HEK293 (cell line): ENCODE measurements around the gene OLA1.

Experiments
- CTCF ChIA-PET: fragments of 350-600 bp; formaldehyde crosslinking; extraction: SDS; loops from one replicate; lab custom pipeline; 2021; ENCODE audit warnings: antibody characterized with exemption; lab: Yijun Ruan, JAX
- POLR2A ChIA-PET: fragments of 300-600 bp; formaldehyde crosslinking; extraction: SDS; loops from one replicate; lab custom pipeline; 2020; ENCODE audit warnings: antibody characterized with exemption, inconsistent platforms; lab: Yijun Ruan, JAX
- H3K27ac ChIP-seq: fragments of 200-500 bp; sonication (Bioruptor generic); 2 replicates; pipeline ENCODE4 v1.5.1; 2014; ENCODE audit warnings: low read depth, low read length, control low read depth, inconsistent platforms; ENCODE audit errors: extremely low read depth
- H3K36me3 ChIP-seq, 2 experiments: fragments of 200-500 bp in 1 of 2; sonication (Bioruptor generic) in 1 of 2; 1 replicate in 1 of 2; 2 replicates in 1 of 2; pipeline ENCODE4 v1.5.1; 2014 to 2017; ENCODE audit warnings: inconsistent platforms in 2 of 2, low read length in 2 of 2; ENCODE audit not compliant: control insufficient read depth in 2 of 2, insufficient read depth in 1 of 2
- H3K4me1 ChIP-seq: fragments of 200-500 bp; sonication (Bioruptor generic); 2 replicates; pipeline ENCODE4 v1.5.1; 2014; ENCODE audit warnings: mild to moderate bottlenecking, low read length, inconsistent platforms; ENCODE audit not compliant: control insufficient read depth, insufficient read depth
- H3K4me3 ChIP-seq: 2 replicates; pipeline ENCODE4 v1.5.1; 2011; ENCODE audit warnings: low read depth, mild to moderate bottlenecking, control low read depth, low read length, moderate library complexity
- H3K9me3 ChIP-seq: fragments of 200-500 bp; sonication (Bioruptor generic); 2 replicates; pipeline ENCODE4 v1.5.1; 2014; ENCODE audit warnings: low read depth, low read length, inconsistent platforms; ENCODE audit not compliant: control insufficient read depth, insufficient read depth
- GLIS1 ChIP-seq: fragments of 450-650 bp; formaldehyde crosslinking; IDR thresholded peaks from 2 replicates; pipeline ENCODE4 v1.5.1; 2016; ENCODE audit warnings: missing biosample characterization, missing genetic modification characterization
- HIC1 ChIP-seq: fragments of 450-650 bp; formaldehyde crosslinking; IDR thresholded peaks from 2 replicates; pipeline ENCODE4 v1.5.1; 2016; ENCODE audit warnings: missing biosample characterization, missing genetic modification characterization
- HOXA7 ChIP-seq: sonication (generic); formaldehyde crosslinking; IDR thresholded peaks from 2 replicates; pipeline ENCODE4 v1.8.1; 2022; ENCODE audit warnings: missing genetic modification reagents, borderline replicate concordance
- HOXC10 ChIP-seq: sonication (generic); formaldehyde crosslinking; IDR thresholded peaks from 2 replicates; pipeline ENCODE4 v1.8.1; 2023; ENCODE audit warnings: mild to moderate bottlenecking, missing genetic modification reagents
- KLF7 ChIP-seq: fragments of 450-650 bp; formaldehyde crosslinking; IDR thresholded peaks from 2 replicates; pipeline ENCODE4 v1.5.1; 2016; ENCODE audit warnings: missing biosample characterization, missing genetic modification characterization, borderline replicate concordance
- KLF8 ChIP-seq: fragments of 450-650 bp; formaldehyde crosslinking; IDR thresholded peaks from 2 replicates; pipeline ENCODE4 v1.5.1; 2016; ENCODE audit warnings: missing biosample characterization, missing genetic modification characterization
- KLF9 ChIP-seq: fragments of 450-650 bp; formaldehyde crosslinking; IDR thresholded peaks from 2 replicates; pipeline ENCODE4 v1.5.1; 2016; ENCODE audit warnings: missing biosample characterization, missing genetic modification characterization, low read depth
- OVOL3 ChIP-seq: fragments of 450-650 bp; formaldehyde crosslinking; IDR thresholded peaks from 2 replicates; pipeline ENCODE4 v1.5.1; 2016; ENCODE audit warnings: missing biosample characterization, missing genetic modification characterization
- PBX3 ChIP-seq: sonication (generic); formaldehyde crosslinking; IDR thresholded peaks from 2 replicates; pipeline ENCODE4 v1.8.1; 2022; ENCODE audit warnings: mild to moderate bottlenecking, moderate library complexity, missing genetic modification reagents
- PRDM1 ChIP-seq: fragments of 450-650 bp; formaldehyde crosslinking; IDR thresholded peaks from 2 replicates; pipeline ENCODE4; 2016; ENCODE audit warnings: missing biosample characterization, missing genetic modification characterization
- PRDM6 ChIP-seq: fragments of 450-650 bp; formaldehyde crosslinking; IDR thresholded peaks from 2 replicates; pipeline ENCODE4 v1.5.1; 2017; ENCODE audit warnings: missing biosample characterization, missing genetic modification characterization
- SETDB1 ChIP-seq: IDR thresholded peaks from one replicate; pipeline ENCODE4 v1.6.1; 2017; ENCODE audit warnings: mild to moderate bottlenecking, low read length, moderate library complexity, mixed read lengths; ENCODE audit not compliant: insufficient read length
- TCF7L2 ChIP-seq: IDR thresholded peaks from 2 replicates; pipeline ENCODE4 v1.6.1; 2011; ENCODE audit warnings: low read depth, mild to moderate bottlenecking, inconsistent platforms, low read length, moderate library complexity, borderline replicate concordance
- ZFHX2 ChIP-seq: fragments of 450-650 bp; formaldehyde crosslinking; conservative IDR thresholded peaks from 2 replicates; pipeline ENCODE4 v1.5.1; 2016; ENCODE audit warnings: missing biosample characterization, missing genetic modification characterization
- ZFP41 ChIP-seq: fragments of 450-650 bp; formaldehyde crosslinking; IDR thresholded peaks from 2 replicates; pipeline ENCODE4 v1.5.1; 2016; ENCODE audit warnings: missing biosample characterization, missing genetic modification characterization, borderline replicate concordance
- ZNF155 ChIP-seq: fragments of 450-650 bp; formaldehyde crosslinking; IDR thresholded peaks from 2 replicates; pipeline ENCODE4 v1.5.1; 2016; ENCODE audit warnings: missing biosample characterization, missing genetic modification characterization
- ZNF157 ChIP-seq: fragments of 450-650 bp; formaldehyde crosslinking; IDR thresholded peaks from 2 replicates; pipeline ENCODE4 v1.5.1; 2016; ENCODE audit warnings: missing biosample characterization, missing genetic modification characterization
- ZNF184 ChIP-seq: fragments of 450-650 bp; IDR thresholded peaks from 2 replicates; pipeline ENCODE4 v1.5.1; 2018; ENCODE audit warnings: missing biosample characterization, mild to moderate bottlenecking, missing genetic modification characterization
- ZNF292 ChIP-seq: fragments of 450-650 bp; formaldehyde crosslinking; IDR thresholded peaks from 2 replicates; pipeline ENCODE4 v1.5.1; 2016; ENCODE audit warnings: low read depth, missing biosample characterization, missing genetic modification characterization, borderline replicate concordance
- ZNF501 ChIP-seq: fragments of 450-650 bp; formaldehyde crosslinking; IDR thresholded peaks from 2 replicates; pipeline ENCODE4 v1.5.1; 2016; ENCODE audit warnings: missing biosample characterization, missing genetic modification characterization
- ZNF530 ChIP-seq: fragments of 450-650 bp; formaldehyde crosslinking; IDR thresholded peaks from 2 replicates; pipeline ENCODE4 v1.5.1; 2016; ENCODE audit warnings: low read depth, missing biosample characterization, missing genetic modification characterization
- ZNF580 ChIP-seq: fragments of 450-650 bp; formaldehyde crosslinking; IDR thresholded peaks from 2 replicates; pipeline ENCODE4 v1.5.1; 2016; ENCODE audit warnings: missing biosample characterization, missing genetic modification characterization
- ZNF585B ChIP-seq: fragments of 450-650 bp; formaldehyde crosslinking; IDR thresholded peaks from 2 replicates; pipeline ENCODE4 v1.5.1; 2016; ENCODE audit warnings: missing biosample characterization, missing genetic modification characterization
- ZNF660 ChIP-seq: fragments of 450-650 bp; IDR thresholded peaks from 2 replicates; pipeline ENCODE4 v1.5.1; 2018; ENCODE audit warnings: missing biosample characterization, mild to moderate bottlenecking, missing genetic modification characterization
- ZNF747 ChIP-seq: fragments of 450-650 bp; formaldehyde crosslinking; IDR thresholded peaks from 2 replicates; pipeline ENCODE4 v1.5.1; 2016; ENCODE audit warnings: missing biosample characterization, missing genetic modification characterization
- ZSCAN18 ChIP-seq: fragments of 450-650 bp; formaldehyde crosslinking; IDR thresholded peaks from 2 replicates; pipeline ENCODE4 v1.5.1; 2016; ENCODE audit warnings: missing biosample characterization, missing genetic modification characterization

The OLA1 gene

GRCh38 chr2:174046172-174046571 is 202.2 kb downstream of the OLA1 start:
- Histone ChIP-seq H3K9me3 (no peaks in the 10 kb centered on the region), H3K27ac (no peak overlapping the region), H3K4me1 (no peaks in the 10 kb centered on the region), H3K4me3 (no peak overlapping the region), H3K36me3 (no peaks in the 10 kb centered on the region)
- TF ChIP-seq ZNF747 (tag by site-specific recombination) = no peak
- TF ChIP-seq PRDM1 (tag by site-specific recombination) = no peak
- no peak for TF ChIP-seq ZSCAN18 (tag by site-specific recombination)
- TF ChIP-seq ZNF292 = no peak
- TF ChIP-seq ZNF157 = no peak
- no peak for TF ChIP-seq ZNF585B (tag by site-specific recombination)
- TF ChIP-seq OVOL3 (tag by site-specific recombination) = no peak
- TF ChIP-seq GLIS1 (tag by site-specific recombination) = no peak
- TF ChIP-seq ZNF501 (tag by site-specific recombination) = no peak
- TF ChIP-seq ZNF660 (tag by site-specific recombination) = no peak
- TF ChIP-seq HOXA7 (CRISPR knock-in tag) = no peak
- TF ChIP-seq KLF8 (tag by site-specific recombination) = no peak
- CTCF ChIA-PET = interaction anchor here (0.6 kb wide), 1 partner anchor 161 kb away, joined by 3 read pairs; no protein-coding TSS in a partner anchor
- POLR2A ChIA-PET = no interaction called here

GRCh38 chr2:174044556-174044955 is 203.8 kb downstream of the OLA1 start:
- no peaks in the 10 kb centered on the region for H3K9me3 ChIP-seq
- ChIA-PET POLR2A (no interaction called here), CTCF (interaction anchor here (0.8 to 1.5 kb wide), 4 partner anchors 8 to 300 kb away, joined by 3 to 7 read pairs (median 3); no protein-coding TSS in a partner anchor)
- no peaks in the 10 kb centered on the region for H3K4me1 ChIP-seq
- no peaks in the 10 kb centered on the region for H3K36me3 ChIP-seq
- H3K27ac ChIP-seq = no peak overlapping the region
- H3K4me3 ChIP-seq = no peak overlapping the region
- TF ChIP-seq SETDB1 (no peak), ZNF580 (no peak)
- TF ChIP-seq, all 188 proteins: peak for 0

- Histone ChIP-seq H3K9me3 (no peaks in the 10 kb centered on the region), H3K36me3 (no peaks in the 10 kb centered on the region), H3K4me1 (no peaks in the 10 kb centered on the region), H3K27ac (no peak overlapping the region), H3K4me3 (no peak overlapping the region)
- TF ChIP-seq ZNF184 (no peak), KLF9 (tag by site-specific recombination) (no peak), ZFP41 (tag by site-specific recombination) (no peak), TCF7L2 (no peak), PRDM6 (no peak), KLF7 (tag by site-specific recombination) (no peak), ZNF530 (no peak), PBX3 (no peak), ZFHX2 (tag by site-specific recombination) (no peak), ZNF155 (tag by site-specific recombination) (no peak), HOXC10 (CRISPR knock-in tag) (no peak), HIC1 (no peak)
- ChIA-PET CTCF (interaction anchor here (0.6 to 1.4 kb wide), 15 partner anchors 8 to 718 kb away, joined by 3 to 9 read pairs (median 3); no protein-coding TSS in a partner anchor), POLR2A (interaction anchor here (0.6 kb wide), 1 partner anchor 909 kb away, joined by 4 read pairs; no protein-coding TSS in a partner anchor)
Measured at GRCh38 chr2:174040417-174040701, 208.0 kb downstream of the OLA1 start.
